A673 (cell line): ENCODE data around the gene HS3ST3A1. TPM values are rescaled to one million over a fixed set of nuclear protein-coding genes. Genes with fewer than 3 reads are reported as not detected.

Experiments used
- BruUV-seq: library from RNA; stranded (reverse); fragments of 400-500 nt; replicated peaks from 2 replicates; lab custom pipeline; 2021; lab: Mats Ljungman, UMichigan
- CTCF ChIA-PET: fragments of 300-600 bp; sonication (Branson Sonifier 250); formaldehyde crosslinking; loops from one replicate; lab custom pipeline; 2022; ENCODE audit warnings: antibody characterized with exemption; lab: Charles Lee
- POLR2A ChIA-PET: fragments of 300-600 bp; sonication (Branson Sonifier 250); formaldehyde crosslinking; loops from one replicate; lab custom pipeline; 2022; ENCODE audit warnings: antibody characterized with exemption; ENCODE audit not compliant: low non-redundant PET; lab: Charles Lee
- DNase-seq: peaks from one replicate; pipeline ENCODE4 v3.0.0-alpha.2; 2015; ENCODE audit warnings: low spot score
- H3K27ac ChIP-seq: fragments of 200-600 bp; sonication (generic); 2 replicates; pipeline ENCODE4 v1.5.1; 2016; ENCODE audit warnings: mixed run types, low read depth, mild to moderate bottlenecking, mixed read lengths, antibody characterized with exemption, low read length; ENCODE audit not compliant: poor library complexity, severe bottlenecking
- H3K27me3 ChIP-seq: fragments of 200-600 bp; sonication (generic); replicated peaks from 2 replicates; pipeline ENCODE4 v1.6.1; 2017; ENCODE audit warnings: mixed run types, low read depth, mild to moderate bottlenecking, mixed read lengths, antibody characterized with exemption, low read length; ENCODE audit not compliant: insufficient read depth, poor library complexity
- H3K36me3 ChIP-seq: fragments of 200-600 bp; sonication (generic); 2 replicates; pipeline ENCODE4 v1.6.1; 2016; ENCODE audit warnings: mixed run types, mild to moderate bottlenecking, mixed read lengths, antibody characterized with exemption, low read length; ENCODE audit not compliant: insufficient read depth, poor library complexity, severe bottlenecking
- H3K4me1 ChIP-seq: fragments of 200-600 bp; sonication (generic); 2 replicates; pipeline ENCODE4 v1.6.1; 2017; ENCODE audit warnings: mixed run types, mild to moderate bottlenecking, mixed read lengths, antibody characterized with exemption, low read length; ENCODE audit not compliant: insufficient read depth, poor library complexity, severe bottlenecking
- H3K4me3 ChIP-seq: fragments of 200-600 bp; sonication (generic); 2 replicates; pipeline ENCODE4 v1.5.1; 2016; ENCODE audit warnings: low read depth, mixed run types, mild to moderate bottlenecking, mixed read lengths, low read length; ENCODE audit not compliant: poor library complexity, severe bottlenecking
- H3K9me3 ChIP-seq: fragments of 200-600 bp; sonication (generic); 2 replicates; pipeline ENCODE4 v1.6.1; 2016; ENCODE audit warnings: mixed run types, low read depth, mild to moderate bottlenecking, mixed read lengths, antibody characterized with exemption, low read length; ENCODE audit not compliant: poor library complexity, severe bottlenecking
- EZH2 ChIP-seq: fragments of 200-600 bp; sonication (generic); IDR thresholded peaks from 2 replicates; pipeline ENCODE4 v1.6.1; 2017; ENCODE audit warnings: borderline replicate concordance, low read depth, mild to moderate bottlenecking, mixed read lengths, antibody characterized with exemption, low read length; ENCODE audit not compliant: poor library complexity, severe bottlenecking
- intact Hi-C: fragments of 100-400 bp; cut with micrococcal nuclease; formaldehyde crosslinking; loops from one replicate; pipeline ENCODE4 v1.10.0; 2022; ENCODE audit not compliant: unreplicated experiment
- total RNA-seq: library from RNA; stranded (reverse); gene quantifications from 2 replicates; pipeline ENCODE4 v1.2.3, GENCODE V29; 2021
- TF ChIP-seq, protein P1 (sequence below): fragments of 300-800, 200-600 bp; sonication (generic); conservative IDR thresholded peaks from 2 replicates; pipeline ENCODE4 v1.5.1; 2017; ENCODE audit warnings: low read depth, mild to moderate bottlenecking, antibody characterized with exemption, low read length, moderate library complexity, mixed read lengths

The HS3ST3A1 gene
- total RNA-seq, 1 experiment from 2014 or later = not detected

DNA sequence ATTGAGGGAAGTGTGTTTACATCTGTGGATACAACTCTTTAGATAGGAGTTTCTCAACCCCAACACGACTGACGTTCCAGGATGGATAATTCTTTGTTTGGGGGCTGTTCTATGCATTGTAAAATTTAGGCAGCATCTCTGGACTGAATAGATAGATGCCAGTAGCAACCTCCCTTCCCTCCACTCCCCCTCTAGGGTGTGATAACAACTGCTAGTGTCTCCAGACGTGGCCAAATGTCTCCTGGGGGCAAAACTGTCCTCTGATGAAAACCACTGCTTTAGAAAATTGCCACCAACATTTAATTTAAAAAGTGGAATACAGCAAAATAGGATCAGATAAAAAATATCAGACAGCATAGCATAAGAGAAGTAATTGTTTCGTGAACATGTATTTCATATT lies 79.9 kb downstream of the HS3ST3A1 start:
- Histone ChIP-seq H3K9me3 (peaks cover 17% of the 10 kb centered on the region), H3K36me3 (no peaks in the 10 kb centered on the region), H3K27ac (no peak overlapping the region), H3K4me3 (no peak overlapping the region), H3K4me1 (no peaks in the 10 kb centered on the region), H3K27me3 (no peaks in the 10 kb centered on the region)
- no peak for DNase-seq
- BruUV-seq = no TSS peak
- TF ChIP-seq, protein P1, sequence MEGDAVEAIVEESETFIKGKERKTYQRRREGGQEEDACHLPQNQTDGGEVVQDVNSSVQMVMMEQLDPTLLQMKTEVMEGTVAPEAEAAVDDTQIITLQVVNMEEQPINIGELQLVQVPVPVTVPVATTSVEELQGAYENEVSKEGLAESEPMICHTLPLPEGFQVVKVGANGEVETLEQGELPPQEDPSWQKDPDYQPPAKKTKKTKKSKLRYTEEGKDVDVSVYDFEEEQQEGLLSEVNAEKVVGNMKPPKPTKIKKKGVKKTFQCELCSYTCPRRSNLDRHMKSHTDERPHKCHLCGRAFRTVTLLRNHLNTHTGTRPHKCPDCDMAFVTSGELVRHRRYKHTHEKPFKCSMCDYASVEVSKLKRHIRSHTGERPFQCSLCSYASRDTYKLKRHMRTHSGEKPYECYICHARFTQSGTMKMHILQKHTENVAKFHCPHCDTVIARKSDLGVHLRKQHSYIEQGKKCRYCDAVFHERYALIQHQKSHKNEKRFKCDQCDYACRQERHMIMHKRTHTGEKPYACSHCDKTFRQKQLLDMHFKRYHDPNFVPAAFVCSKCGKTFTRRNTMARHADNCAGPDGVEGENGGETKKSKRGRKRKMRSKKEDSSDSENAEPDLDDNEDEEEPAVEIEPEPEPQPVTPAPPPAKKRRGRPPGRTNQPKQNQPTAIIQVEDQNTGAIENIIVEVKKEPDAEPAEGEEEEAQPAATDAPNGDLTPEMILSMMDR = no peak
- TF ChIP-seq EZH2 = no peak
- POLR2A ChIA-PET = no interaction called here
- CTCF ChIA-PET = no interaction called here
- intact Hi-C loops = loop anchor here (10.0 kb wide), 1 partner anchor 93 kb away; no protein-coding TSS in a partner anchor

DNA sequence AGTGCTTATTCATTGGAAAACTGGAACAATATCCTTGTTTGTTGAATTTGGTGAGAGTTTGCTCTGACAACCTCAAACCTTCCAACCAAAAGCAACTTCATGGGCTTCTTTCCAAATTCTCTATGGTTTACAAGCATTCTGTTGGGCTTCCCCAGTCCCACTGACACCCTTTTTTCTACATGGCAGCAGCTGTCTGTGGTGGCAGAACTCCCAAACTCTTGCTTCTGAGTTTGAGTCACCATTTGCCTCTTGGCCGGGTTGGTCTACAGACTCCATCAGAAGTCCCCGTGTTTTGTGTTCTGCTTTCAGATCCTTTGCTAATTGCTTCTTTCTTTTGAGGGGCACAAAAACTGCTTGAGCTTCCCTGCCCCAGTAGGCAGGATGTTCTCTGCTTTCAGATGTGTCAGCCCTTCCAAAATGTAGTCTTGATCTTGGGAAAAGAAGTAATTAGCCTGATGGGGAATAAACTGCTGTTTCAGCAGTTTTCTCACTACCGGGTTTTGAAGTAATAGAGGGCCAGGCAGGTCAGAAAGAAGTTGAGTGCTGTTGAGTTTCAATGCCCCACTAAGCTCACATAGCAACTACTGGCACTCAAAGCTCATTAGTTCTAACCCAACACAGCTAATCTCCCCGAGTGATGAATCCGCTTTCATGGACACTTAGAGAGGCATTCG lies 80.7 kb downstream of the HS3ST3A1 start:
- Histone ChIP-seq H3K4me1 (no peaks in the 10 kb centered on the region), H3K27ac (no peak overlapping the region), H3K36me3 (no peaks in the 10 kb centered on the region), H3K4me3 (no peak overlapping the region), H3K27me3 (no peaks in the 10 kb centered on the region), H3K9me3 (peaks cover 17% of the 10 kb centered on the region)
- DNase-seq = no peak
- intact Hi-C loops = loop anchor here (10.0 kb wide), 1 partner anchor 94 kb away; no protein-coding TSS in a partner anchor
- CTCF ChIA-PET = no interaction called here
- no peak for TF ChIP-seq EZH2
- TF ChIP-seq, protein P1 = no peak
- POLR2A ChIA-PET = no interaction called here
- BruUV-seq = no TSS peak

DNA sequence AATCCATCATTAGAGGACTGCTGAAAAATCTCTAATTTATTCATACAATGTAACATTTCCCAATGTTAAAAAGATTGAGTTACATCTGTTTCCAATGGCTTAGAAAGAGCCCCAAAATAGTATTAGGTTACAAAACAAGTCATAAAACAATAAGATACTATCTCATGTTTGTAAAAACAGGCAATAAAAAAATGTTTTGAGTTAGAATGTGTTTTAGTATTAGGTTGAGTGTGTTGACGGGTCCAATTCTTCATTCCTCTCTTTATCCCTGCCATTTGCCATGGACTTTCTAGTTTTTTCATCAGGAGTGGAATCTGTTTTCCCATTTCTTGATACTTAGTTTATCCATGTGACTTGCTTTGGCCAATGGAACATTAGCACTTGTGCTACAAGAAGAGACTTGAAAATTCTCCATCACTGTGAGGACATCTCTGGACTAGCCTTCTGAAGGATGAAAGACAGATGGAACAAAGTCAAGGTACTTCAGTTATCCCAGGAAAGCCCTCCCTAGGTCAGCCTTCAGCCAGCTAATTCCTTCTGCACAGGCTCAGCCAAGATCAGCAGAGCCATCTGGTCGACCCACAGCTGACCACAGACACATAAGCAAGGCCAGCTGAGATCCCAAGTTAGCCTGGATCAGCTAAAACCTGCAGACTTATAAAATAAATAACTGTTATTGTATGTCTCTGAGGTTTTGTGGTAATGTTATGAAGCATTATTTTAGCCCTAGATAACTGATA lies 83.3 kb downstream of the HS3ST3A1 start:
- Histone ChIP-seq H3K4me3 (no peak overlapping the region), H3K27me3 (no peaks in the 10 kb centered on the region), H3K27ac (no peak overlapping the region), H3K9me3 (peaks cover 6% of the 10 kb centered on the region), H3K36me3 (no peaks in the 10 kb centered on the region), H3K4me1 (no peaks in the 10 kb centered on the region)
- TF ChIP-seq EZH2 = no peak
- TF ChIP-seq, protein P1 = no peak
- POLR2A ChIA-PET = no interaction called here
- intact Hi-C loops = no loop called here
- BruUV-seq = no TSS peak
- DNase-seq = no peak
- CTCF ChIA-PET = no interaction called here
